Activated T-helper 1 cell treated with anti-CD3 and anti-CD28 coated beads, Interleukin-2, amount 50 U/mL, for 16 hours (primary cell): ENCODE results near the gene PPM1G.

ENCODE experiments used
- DNase-seq, 2 donors: peaks; one replicate each; pipeline ENCODE4 v3.0.0-alpha.2; 2020; ENCODE audit warnings: low read depth in 1 of 2, low spot score in 1 of 2

PPM1G gene

DNA sequence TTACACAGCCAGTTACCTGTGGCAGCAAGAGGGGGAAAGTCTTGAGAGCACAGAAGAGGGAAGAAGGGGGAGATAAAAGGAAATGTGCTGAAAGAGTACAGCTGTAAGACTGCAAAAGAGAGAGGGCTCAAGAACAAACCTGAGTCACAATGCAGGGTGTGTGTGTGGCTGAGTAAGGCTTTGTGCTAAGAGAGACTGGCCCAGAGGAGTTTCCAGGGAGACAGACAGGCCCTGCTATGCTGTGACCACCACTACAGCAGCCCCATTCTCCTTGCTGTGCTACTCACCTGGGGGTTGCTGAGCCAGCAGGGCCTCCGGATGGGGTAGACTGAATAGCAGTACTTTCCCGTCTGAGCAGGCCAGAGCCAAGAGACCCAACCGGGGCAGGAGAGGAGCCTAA lies 74.1 kb downstream of the PPM1G start:
- DNase-seq: no peak
